Measurements from ENCODE around the gene NAPEPLD. TPM values are rescaled to one million over a fixed set of nuclear protein-coding genes. Genes with fewer than 3 reads are reported as not detected.
"Not testable (repeated sequence)": the region's sequence is repeated elsewhere in the genome, so short reads cannot be mapped to it uniquely, and the experiment has no call there.

NAPEPLD gene
- polyA plus RNA-seq, 1 donor (not counting 4 experiments of a cell fraction or from before 2014, with no cell fraction given), result 3.8 TPM

DNA sequence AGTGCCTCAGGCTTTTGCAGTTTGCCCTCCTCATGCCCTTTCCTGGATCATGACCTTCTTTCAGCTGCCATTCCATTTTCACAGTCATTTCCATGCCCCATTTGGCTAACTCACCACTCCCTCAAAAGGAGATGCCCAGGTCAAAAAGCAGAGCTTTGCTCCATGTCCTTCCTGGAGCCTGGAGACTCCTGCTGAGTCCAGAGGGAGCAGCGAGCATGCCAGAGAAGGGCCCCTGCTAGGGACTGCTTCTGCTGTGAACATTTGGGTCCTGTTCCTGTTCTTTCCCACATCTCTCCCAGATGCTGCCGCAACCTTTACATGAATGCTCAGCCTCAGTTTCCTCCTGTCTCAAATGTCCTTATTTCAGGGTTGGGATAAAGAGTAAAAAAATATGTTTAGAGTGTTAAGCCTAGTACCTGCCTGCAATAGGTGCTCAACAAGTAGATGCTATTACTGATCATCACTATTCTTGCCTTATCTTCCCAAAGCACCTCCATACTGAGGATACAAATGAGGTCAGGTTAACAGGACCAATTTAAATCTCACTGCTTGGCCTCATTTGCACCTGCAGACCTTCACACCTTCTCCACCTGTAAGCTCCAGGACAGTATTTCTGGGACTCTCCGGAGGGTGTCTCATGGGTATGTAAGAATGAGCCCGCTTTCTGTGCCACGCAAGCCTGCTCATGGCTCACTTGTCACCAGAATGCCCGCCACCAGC is 23.0 kb upstream of the NAPEPLD start:
- H3K79me2 ChIP-seq (ENCODE audit: control insufficient read depth, insufficient read depth, low read length); dilution Hi-C loops (cut with MboI; ENCODE audit: extremely low pct_ligation_motif_present, low sequenced_read_pairs); H4K20me1 ChIP-seq (ENCODE audit: control insufficient read depth, extremely low read depth, insufficient read depth, low read length); DNase-seq (ENCODE audit: low read depth, low spot score); H3K4me2 ChIP-seq (ENCODE audit: control insufficient read depth, extremely low read depth, insufficient read depth, low read depth, low read length); H3K4me1 ChIP-seq (ENCODE audit: control insufficient read depth, extremely low read depth, insufficient read depth, low read length); H3K4me3 ChIP-seq (ENCODE audit: control insufficient read depth in 2 of 3, extremely low read depth in 1 of 3, insufficient read depth in 2 of 3, low read depth in 1 of 3, low read length in 3 of 3); H3K36me3 ChIP-seq (ENCODE audit: control insufficient read depth in 2 of 2, extremely low read depth in 1 of 2, insufficient read depth in 2 of 2, low read length in 2 of 2); H3K9ac ChIP-seq (ENCODE audit: control insufficient read depth, extremely low read depth, insufficient read depth, low read length); H3K9me3 ChIP-seq (ENCODE audit: control insufficient read depth, low read depth, low read length); H3K27ac ChIP-seq (ENCODE audit: control insufficient read depth, insufficient read depth, low read length); H3K9me1 ChIP-seq (ENCODE audit: control insufficient read depth, extremely low read depth, insufficient read depth, low read length); FAIRE-seq; H3K27me3 ChIP-seq (ENCODE audit: control insufficient read depth, extremely low read depth, insufficient read depth, low read length); H2AFZ ChIP-seq (ENCODE audit: control insufficient read depth, low read length): not testable (repeated sequence)

DNA sequence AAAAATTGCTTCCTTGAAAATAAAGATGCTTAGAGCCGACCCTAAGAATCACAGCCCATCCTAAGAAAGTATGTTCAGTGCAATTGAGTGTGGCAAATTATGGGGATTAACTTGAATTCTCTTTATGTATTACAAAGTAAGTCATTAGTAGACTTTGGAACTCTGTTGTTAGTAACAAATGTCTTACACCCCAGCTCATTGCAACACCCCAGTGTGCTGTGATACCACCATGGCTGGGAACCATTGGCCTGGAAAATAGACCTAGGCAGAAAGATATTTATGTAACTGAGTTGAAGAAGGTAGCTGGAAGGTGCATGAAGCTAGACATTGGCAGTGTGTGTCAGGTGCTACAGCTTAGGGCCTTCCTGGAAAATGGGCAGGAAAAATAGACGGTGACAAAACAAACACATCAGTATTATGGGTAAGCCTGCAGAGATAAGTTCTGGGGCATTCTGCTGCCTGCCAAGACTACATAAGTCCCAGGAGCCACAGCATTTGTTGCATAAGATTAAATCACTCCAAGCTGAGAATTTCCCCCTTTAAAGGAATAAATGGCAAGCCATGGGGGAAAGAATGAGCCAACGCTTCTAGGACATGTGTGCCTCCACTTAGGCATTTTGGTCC is 18.1 kb upstream of the NAPEPLD start:
- H3K9me3 ChIP-seq (ENCODE audit: control insufficient read depth, low read depth, low read length); H3K9me1 ChIP-seq (ENCODE audit: control insufficient read depth, extremely low read depth, insufficient read depth, low read length); H2AFZ ChIP-seq (ENCODE audit: control insufficient read depth, low read length); H3K27ac ChIP-seq (ENCODE audit: control insufficient read depth, insufficient read depth, low read length); FAIRE-seq; H3K27me3 ChIP-seq (ENCODE audit: control insufficient read depth, extremely low read depth, insufficient read depth, low read length); H3K79me2 ChIP-seq (ENCODE audit: control insufficient read depth, insufficient read depth, low read length); DNase-seq (ENCODE audit: low read depth, low spot score); H3K4me3 ChIP-seq (ENCODE audit: control insufficient read depth in 2 of 3, extremely low read depth in 1 of 3, insufficient read depth in 2 of 3, low read depth in 1 of 3, low read length in 3 of 3); H3K9ac ChIP-seq (ENCODE audit: control insufficient read depth, extremely low read depth, insufficient read depth, low read length); H3K36me3 ChIP-seq (ENCODE audit: control insufficient read depth in 2 of 2, extremely low read depth in 1 of 2, insufficient read depth in 2 of 2, low read length in 2 of 2); H4K20me1 ChIP-seq (ENCODE audit: control insufficient read depth, extremely low read depth, insufficient read depth, low read length); H3K4me2 ChIP-seq (ENCODE audit: control insufficient read depth, extremely low read depth, insufficient read depth, low read depth, low read length); H3K4me1 ChIP-seq (ENCODE audit: control insufficient read depth, extremely low read depth, insufficient read depth, low read length); dilution Hi-C loops (cut with MboI; ENCODE audit: extremely low pct_ligation_motif_present, low sequenced_read_pairs): not testable (repeated sequence)

- peak; percentile 57 for FAIRE-seq
- DNase-seq (ENCODE audit: low read depth, low spot score); dilution Hi-C loops (cut with MboI; ENCODE audit: extremely low pct_ligation_motif_present, low sequenced_read_pairs); H3K27ac ChIP-seq (ENCODE audit: control insufficient read depth, insufficient read depth, low read length); H3K9ac ChIP-seq (ENCODE audit: control insufficient read depth, extremely low read depth, insufficient read depth, low read length); H3K4me1 ChIP-seq (ENCODE audit: control insufficient read depth, extremely low read depth, insufficient read depth, low read length); H3K9me3 ChIP-seq (ENCODE audit: control insufficient read depth, low read depth, low read length); H3K4me3 ChIP-seq (ENCODE audit: control insufficient read depth in 2 of 3, extremely low read depth in 1 of 3, insufficient read depth in 2 of 3, low read depth in 1 of 3, low read length in 3 of 3); H3K36me3 ChIP-seq (ENCODE audit: control insufficient read depth in 2 of 2, extremely low read depth in 1 of 2, insufficient read depth in 2 of 2, low read length in 2 of 2); H3K27me3 ChIP-seq (ENCODE audit: control insufficient read depth, extremely low read depth, insufficient read depth, low read length); H4K20me1 ChIP-seq (ENCODE audit: control insufficient read depth, extremely low read depth, insufficient read depth, low read length); H3K79me2 ChIP-seq (ENCODE audit: control insufficient read depth, insufficient read depth, low read length); H2AFZ ChIP-seq (ENCODE audit: control insufficient read depth, low read length); H3K9me1 ChIP-seq (ENCODE audit: control insufficient read depth, extremely low read depth, insufficient read depth, low read length); H3K4me2 ChIP-seq (ENCODE audit: control insufficient read depth, extremely low read depth, insufficient read depth, low read depth, low read length): not testable (repeated sequence)
These were observed 14.4 kb upstream of the NAPEPLD start for GRCh38 chr7:103163087-103163825.

GRCh38 chr7:103162641-103163040 is 13.7 kb upstream of the NAPEPLD start:
- H3K36me3 ChIP-seq (ENCODE audit: control insufficient read depth in 2 of 2, extremely low read depth in 1 of 2, insufficient read depth in 2 of 2, low read length in 2 of 2); FAIRE-seq; H3K27me3 ChIP-seq (ENCODE audit: control insufficient read depth, extremely low read depth, insufficient read depth, low read length); H3K79me2 ChIP-seq (ENCODE audit: control insufficient read depth, insufficient read depth, low read length); H3K9ac ChIP-seq (ENCODE audit: control insufficient read depth, extremely low read depth, insufficient read depth, low read length); H4K20me1 ChIP-seq (ENCODE audit: control insufficient read depth, extremely low read depth, insufficient read depth, low read length); H3K9me3 ChIP-seq (ENCODE audit: control insufficient read depth, low read depth, low read length); H3K4me2 ChIP-seq (ENCODE audit: control insufficient read depth, extremely low read depth, insufficient read depth, low read depth, low read length); dilution Hi-C loops (cut with MboI; ENCODE audit: extremely low pct_ligation_motif_present, low sequenced_read_pairs); H3K4me1 ChIP-seq (ENCODE audit: control insufficient read depth, extremely low read depth, insufficient read depth, low read length); H3K27ac ChIP-seq (ENCODE audit: control insufficient read depth, insufficient read depth, low read length); H3K4me3 ChIP-seq (ENCODE audit: control insufficient read depth in 2 of 3, extremely low read depth in 1 of 3, insufficient read depth in 2 of 3, low read depth in 1 of 3, low read length in 3 of 3); H2AFZ ChIP-seq (ENCODE audit: control insufficient read depth, low read length); DNase-seq (ENCODE audit: low read depth, low spot score); H3K9me1 ChIP-seq (ENCODE audit: control insufficient read depth, extremely low read depth, insufficient read depth, low read length): not testable (repeated sequence)
